Fibroblast of the aortic adventitia (primary cell): ENCODE results near the gene RASGRP2. TPM values are rescaled to one million over a fixed set of nuclear protein-coding genes. Genes with fewer than 3 reads are reported as not detected.

Source experiments
- DNase-seq: peaks from one replicate; pipeline ENCODE4 v3.0.0-alpha.2; 2010; ENCODE audit warnings: low read depth
- H3K4me3 ChIP-seq: 2 replicates; pipeline ENCODE4 v1.5.1; 2011; ENCODE audit warnings: low read depth, mild to moderate bottlenecking, control low read depth, low read length, moderate library complexity
- CTCF ChIP-seq: IDR thresholded peaks from 2 replicates; pipeline ENCODE4 v1.5.1; 2011; ENCODE audit warnings: mild to moderate bottlenecking, low read length, control low read depth, inconsistent platforms; ENCODE audit not compliant: insufficient read depth
- total RNA-seq: library from RNA; depleted of rRNA; stranded (reverse); fragments of >200 nt; gene quantifications from 2 replicates; pipeline ENCODE4 v1.2.3, GENCODE V29; 2012; ENCODE audit warnings: low replicate concordance

The RASGRP2 gene
- total RNA-seq, 1 donor = not detected

- no peak for TF ChIP-seq CTCF
- H3K4me3 ChIP-seq = no peak overlapping the region
- no peak for DNase-seq
Observed at GRCh38 chr11:64728757-64729365, 15.1 kb downstream of the RASGRP2 start.

GRCh38 chr11:64726867-64727530 is 16.9 kb downstream of the RASGRP2 start:
- DNase-seq = no peak
- H3K4me3 ChIP-seq = no peak overlapping the region
- no peak for TF ChIP-seq CTCF

GRCh38 chr11:64726211-64726641 is 17.7 kb downstream of the RASGRP2 start:
- TF ChIP-seq CTCF = no peak
- DNase-seq = no peak
- no peak overlapping the region for H3K4me3 ChIP-seq

GRCh38 chr11:64724863-64725532 is 18.9 kb downstream of the RASGRP2 start:
- no peak for TF ChIP-seq CTCF
- no peak for DNase-seq
- no peak overlapping the region for H3K4me3 ChIP-seq

GRCh38 chr11:64723907-64724862 is 19.8 kb downstream of the RASGRP2 start:
- H3K4me3 ChIP-seq = no peak overlapping the region
- no peak for TF ChIP-seq CTCF
- no peak for DNase-seq
